GM12865 (cell line): ENCODE data around the gene CYP1B1.

Source experiments
- DNase-seq: peaks from one replicate; pipeline ENCODE4 v3.0.0; 2010; ENCODE audit warnings: low read depth
- H3K4me3 ChIP-seq: 2 replicates; pipeline ENCODE4 v1.5.1; 2011; ENCODE audit warnings: mild to moderate bottlenecking, low read depth, low read length, control low read depth
- TF ChIP-seq, protein P1 (sequence below): IDR thresholded peaks from 2 replicates; pipeline ENCODE4 v1.5.1; 2011; ENCODE audit warnings: low read length, control low read depth, low read depth, inconsistent platforms; ENCODE audit not compliant: insufficient read depth; ENCODE audit errors: missing control alignments

The CYP1B1 gene

DNA sequence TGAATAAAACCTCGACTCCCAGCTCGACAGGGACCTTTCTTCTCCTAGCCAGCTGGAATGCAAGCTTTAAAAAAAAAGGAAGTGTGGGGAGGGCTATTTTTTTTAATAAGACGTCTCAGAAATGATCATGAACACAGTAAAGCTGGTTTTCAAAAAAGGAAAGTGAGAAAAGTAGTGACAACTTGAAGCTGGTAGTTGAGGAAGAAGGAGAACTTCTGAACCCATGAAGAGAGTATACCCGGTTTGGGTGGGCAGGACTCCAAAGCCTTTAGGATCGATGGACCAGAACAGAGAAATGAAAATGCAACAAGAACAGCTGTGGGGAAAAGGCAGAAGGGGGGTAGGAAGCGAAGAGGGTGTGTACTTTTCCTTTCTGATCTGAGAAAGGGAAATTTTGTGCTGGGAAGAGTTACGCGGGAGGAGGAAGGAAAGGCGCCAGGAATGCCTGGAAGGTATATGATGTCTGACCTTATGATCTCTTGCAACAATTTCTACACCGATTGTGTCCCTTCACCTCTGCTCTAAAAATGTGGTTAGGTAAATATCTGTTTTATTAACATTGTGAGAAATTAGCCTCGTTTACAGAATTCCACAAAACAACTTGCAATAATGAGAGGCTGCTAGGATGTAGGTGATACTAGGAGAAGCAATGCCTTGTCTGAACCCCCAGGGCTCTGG is 22.6 kb upstream of the CYP1B1 start:
- no peak for DNase-seq

DNA sequence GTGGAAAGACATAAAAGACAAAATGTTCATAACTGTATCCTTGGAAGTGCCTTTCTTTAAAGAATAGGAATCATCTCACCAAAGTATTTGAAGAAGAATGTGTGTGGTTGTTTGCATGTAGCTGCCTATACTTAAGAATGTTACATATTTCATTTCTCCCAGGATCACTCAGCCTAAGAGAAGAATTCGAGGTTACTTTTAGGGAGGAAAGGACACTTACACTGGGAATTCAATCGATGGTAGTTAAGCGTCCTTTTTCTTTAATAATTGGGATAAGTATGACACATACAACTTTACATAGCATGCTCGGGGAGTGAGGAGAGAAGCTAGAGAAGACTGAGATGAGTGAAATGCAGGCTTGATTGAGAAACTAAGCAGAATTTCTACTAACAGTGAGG is 22.0 kb upstream of the CYP1B1 start:
- TF ChIP-seq, protein P1, sequence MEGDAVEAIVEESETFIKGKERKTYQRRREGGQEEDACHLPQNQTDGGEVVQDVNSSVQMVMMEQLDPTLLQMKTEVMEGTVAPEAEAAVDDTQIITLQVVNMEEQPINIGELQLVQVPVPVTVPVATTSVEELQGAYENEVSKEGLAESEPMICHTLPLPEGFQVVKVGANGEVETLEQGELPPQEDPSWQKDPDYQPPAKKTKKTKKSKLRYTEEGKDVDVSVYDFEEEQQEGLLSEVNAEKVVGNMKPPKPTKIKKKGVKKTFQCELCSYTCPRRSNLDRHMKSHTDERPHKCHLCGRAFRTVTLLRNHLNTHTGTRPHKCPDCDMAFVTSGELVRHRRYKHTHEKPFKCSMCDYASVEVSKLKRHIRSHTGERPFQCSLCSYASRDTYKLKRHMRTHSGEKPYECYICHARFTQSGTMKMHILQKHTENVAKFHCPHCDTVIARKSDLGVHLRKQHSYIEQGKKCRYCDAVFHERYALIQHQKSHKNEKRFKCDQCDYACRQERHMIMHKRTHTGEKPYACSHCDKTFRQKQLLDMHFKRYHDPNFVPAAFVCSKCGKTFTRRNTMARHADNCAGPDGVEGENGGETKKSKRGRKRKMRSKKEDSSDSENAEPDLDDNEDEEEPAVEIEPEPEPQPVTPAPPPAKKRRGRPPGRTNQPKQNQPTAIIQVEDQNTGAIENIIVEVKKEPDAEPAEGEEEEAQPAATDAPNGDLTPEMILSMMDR: no peak
- no peak overlapping the region for H3K4me3 ChIP-seq
- DNase-seq: no peak

More for the DNA sequence above, 22.6 kb upstream of the CYP1B1 start:
- H3K4me3 ChIP-seq: no peak overlapping the region
- TF ChIP-seq, protein P1: no peak

DNA sequence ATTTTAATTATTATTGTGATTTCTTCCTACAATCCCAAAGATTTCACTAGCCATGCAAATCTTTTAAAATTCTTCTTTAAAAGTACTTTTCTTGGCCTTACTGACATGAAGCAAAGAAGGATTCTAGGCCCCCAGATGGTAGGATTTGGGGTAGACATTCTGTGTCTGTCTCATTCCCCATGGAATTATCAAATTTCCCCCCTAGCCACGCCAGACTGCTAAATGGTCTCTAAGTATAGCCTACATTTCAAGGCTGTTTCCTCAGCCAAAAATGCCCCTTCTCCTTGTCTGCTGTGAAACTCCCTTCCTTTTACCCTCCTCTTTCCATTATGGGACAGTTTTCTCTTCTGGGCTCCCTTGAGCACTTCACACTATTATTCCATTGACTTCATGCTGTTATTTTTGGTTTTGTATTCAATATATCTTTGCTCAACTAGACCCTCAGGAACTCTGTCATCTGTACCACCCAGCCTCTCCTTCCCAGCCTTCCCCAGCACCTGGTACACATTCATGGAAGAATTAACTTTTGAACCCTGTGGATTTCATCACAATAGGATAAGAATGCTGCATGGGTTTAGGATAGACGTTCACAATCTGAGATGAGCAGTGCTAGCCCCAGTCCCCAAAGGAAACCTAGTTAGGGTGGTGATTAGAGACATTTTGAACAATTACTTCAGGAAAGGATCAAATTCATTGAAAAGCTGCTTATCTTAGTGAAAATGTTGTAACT is 21.5 kb upstream of the CYP1B1 start:
- TF ChIP-seq, protein P1: no peak
- H3K4me3 ChIP-seq: no peak overlapping the region
- no peak for DNase-seq

DNA sequence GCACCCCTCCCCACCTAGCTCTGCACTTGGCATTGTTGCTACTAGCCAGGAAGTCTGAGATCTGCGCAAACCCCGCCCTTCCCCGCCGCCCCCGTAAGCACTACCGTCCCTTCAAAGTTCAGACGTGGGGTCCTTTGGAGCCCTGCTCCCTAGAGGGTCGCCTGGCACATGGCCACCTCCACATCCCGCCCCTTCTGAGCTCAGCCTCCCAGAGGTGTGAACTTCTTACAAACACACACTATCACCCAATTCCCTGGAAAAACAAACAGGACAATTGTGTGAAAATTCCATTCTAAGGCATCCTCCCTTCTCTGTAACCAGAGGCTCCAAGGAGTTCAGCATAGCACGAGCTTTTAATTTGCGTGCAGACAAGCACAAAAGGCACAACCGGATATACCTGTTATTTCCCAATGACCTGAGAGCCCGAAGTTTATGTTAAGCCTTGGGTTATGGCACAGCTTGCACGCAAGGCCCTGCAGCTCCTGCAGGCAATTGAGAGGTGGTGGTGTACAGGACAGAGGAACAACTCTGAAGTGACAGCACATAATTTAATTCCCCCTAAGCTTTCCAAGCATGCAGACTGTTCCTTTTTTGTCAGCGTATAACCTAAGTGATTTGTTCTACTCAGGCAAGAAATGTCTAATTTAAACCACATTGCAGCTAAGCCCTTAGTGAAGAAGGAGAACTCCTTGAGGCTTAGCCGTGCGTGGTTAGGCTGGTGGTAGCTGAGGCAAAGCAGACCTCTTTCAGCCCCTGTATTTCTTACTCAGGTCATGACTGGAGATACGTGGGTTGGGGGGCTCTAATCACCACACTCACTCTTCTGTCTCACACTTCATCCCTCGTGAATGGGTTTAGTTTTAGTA is 20.3 kb upstream of the CYP1B1 start:
- TF ChIP-seq, protein P1: no peak
- DNase-seq: no peak

DNA sequence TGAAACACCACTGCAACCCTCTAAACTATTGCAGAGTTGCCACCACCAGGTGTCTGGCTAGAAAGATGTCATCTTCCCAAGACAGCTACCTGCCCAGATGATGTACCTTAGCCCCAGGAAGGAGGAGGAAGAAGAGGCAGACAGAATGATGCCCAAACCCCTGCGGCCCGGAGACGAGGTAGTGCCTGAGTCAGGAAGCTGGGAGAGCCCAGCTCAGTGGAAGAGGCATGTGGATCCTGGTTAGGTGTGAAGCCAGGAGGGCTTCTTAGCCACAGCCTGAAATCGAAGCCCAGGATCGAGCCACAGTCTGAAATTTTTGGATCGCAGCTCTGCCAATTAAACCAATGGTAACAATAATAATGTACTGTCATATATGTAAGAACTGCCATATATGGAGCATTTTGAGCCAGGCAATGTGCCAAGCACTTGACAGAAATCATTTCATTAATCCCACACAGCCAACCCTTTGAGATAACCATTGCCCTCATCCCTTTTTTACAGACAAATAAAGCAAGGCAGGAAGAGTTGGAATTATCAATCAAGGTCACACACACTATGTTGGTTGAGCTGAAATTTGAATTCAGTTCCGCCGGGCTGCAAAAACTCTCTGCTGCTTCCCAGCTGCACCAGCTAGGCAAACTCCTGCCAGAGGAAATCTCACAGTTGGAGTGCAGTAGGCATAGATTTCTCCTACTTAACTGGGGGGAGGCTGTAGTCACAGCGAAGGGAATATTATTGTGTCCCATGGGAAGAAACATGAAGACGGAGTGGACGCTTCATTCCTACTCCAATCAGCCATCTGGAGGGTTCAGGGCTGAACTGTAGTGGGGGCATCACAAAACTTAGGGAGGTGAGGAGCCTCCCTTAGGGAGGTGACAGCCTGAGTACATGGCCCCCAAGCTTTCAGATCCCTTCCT is 19.4 kb upstream of the CYP1B1 start:
- no peak for DNase-seq
- H3K4me3 ChIP-seq: no peak overlapping the region
- TF ChIP-seq, protein P1: no peak

More for the DNA sequence above, 20.3 kb upstream of the CYP1B1 start:
- no peak overlapping the region for H3K4me3 ChIP-seq
